Colonic mucosa (tissue), 4 donors: ENCODE results near the gene MACROD2. TPM values are rescaled to one million over a fixed set of nuclear protein-coding genes. Genes with fewer than 3 reads are reported as not detected.

Experiments used
- DNase-seq: peaks from one replicate; pipeline ENCODE4 v3.0.0-alpha.2; 2020
- H3K27ac ChIP-seq: fragments of 200-600 bp; one replicate; pipeline ENCODE4 v1.8.0; 2021
- H3K27me3 ChIP-seq: fragments of 200-600 bp; one replicate; pipeline ENCODE4 v1.8.0; 2021
- H3K36me3 ChIP-seq: fragments of 200-600 bp; one replicate; pipeline ENCODE4 v1.8.0; 2021
- H3K4me1 ChIP-seq: fragments of 200-600 bp; one replicate; pipeline ENCODE4 v1.8.0; 2021; ENCODE audit warnings: mild to moderate bottlenecking
- H3K4me3 ChIP-seq: fragments of 200-600 bp; one replicate; pipeline ENCODE4 v1.8.0; 2021
- H3K9ac ChIP-seq, 2 donors: one replicate each; pipeline ENCODE4 v1.7.0; 2013; ENCODE audit warnings: control low read depth in 2 of 2, low read depth in 2 of 2, low read length in 2 of 2
- H3K9me3 ChIP-seq: fragments of 200-600 bp; one replicate; pipeline ENCODE4 v1.8.0; 2021
- CTCF ChIP-seq: fragments of 200-600 bp; IDR thresholded peaks from one replicate; pipeline ENCODE4 v1.8.0; 2022; ENCODE audit warnings: antibody characterized with exemption, mild to moderate bottlenecking
- intact Hi-C: fragments of 100-400 bp; cut with DNase I; formaldehyde crosslinking; loops from one replicate; pipeline ENCODE4 v1.14.1; 2022
- total RNA-seq, 2 donors: library from RNA; stranded (reverse); fragmentation: NEBNext Ultra II Directional in 1 of 2; extraction: Animal tissue kit (Norgen Biotek cat#: 25700) in 1 of 2; gene quantifications; one replicate each; pipeline ENCODE4 v1.2.1, GENCODE V29; 2021
- donor health status: healthy.
- donor health status: DM: no; HTN: no; CAD: no.
- donor health status: DM: no; HTN: no; CAD: no.

The MACROD2 gene
- total RNA-seq, 2 donors from 2014 or later = 3.2 to 3.3 TPM

- DNase-seq = no peak
- no peak overlapping the region for H3K9ac ChIP-seq
- H3K27me3 ChIP-seq = no peaks in the 10 kb centered on the region
- no peaks in the 10 kb centered on the region for H3K36me3 ChIP-seq
- no peaks in the 10 kb centered on the region for H3K4me1 ChIP-seq
- TF ChIP-seq CTCF = no peak
- no peak overlapping the region for H3K27ac ChIP-seq
- H3K4me3 ChIP-seq = no peak overlapping the region
- H3K9me3 ChIP-seq = no peaks in the 10 kb centered on the region
- intact Hi-C loops = no loop called here
Measured at GRCh38 chr20:14859627-14860026, 864.3 kb downstream of the MACROD2 start.

- Histone ChIP-seq H3K9me3 (no peaks in the 10 kb centered on the region), H3K4me3 (no peak overlapping the region), H3K9ac (no peak overlapping the region), H3K4me1 (no peaks in the 10 kb centered on the region), H3K27me3 (no peaks in the 10 kb centered on the region), H3K36me3 (no peaks in the 10 kb centered on the region), H3K27ac (no peak overlapping the region)
- intact Hi-C loops = no loop called here
- no peak for DNase-seq
- no peak for TF ChIP-seq CTCF
Measured at GRCh38 chr20:14860410-14860814, 865.1 kb downstream of the MACROD2 start.

GRCh38 chr20:14861028-14861699, 865.8 kb downstream of the MACROD2 start:
- Histone ChIP-seq H3K4me1 (no peaks in the 10 kb centered on the region), H3K36me3 (no peaks in the 10 kb centered on the region), H3K9ac (no peak overlapping the region), H3K27me3 (no peaks in the 10 kb centered on the region), H3K4me3 (no peak overlapping the region), H3K27ac (no peak overlapping the region), H3K9me3 (no peaks in the 10 kb centered on the region)
- no peak for DNase-seq
- intact Hi-C loops = no loop called here
- TF ChIP-seq CTCF = no peak

- intact Hi-C loops = no loop called here
- Histone ChIP-seq H3K9me3 (no peaks in the 10 kb centered on the region), H3K36me3 (no peaks in the 10 kb centered on the region), H3K4me3 (no peak overlapping the region), H3K27ac (no peak overlapping the region), H3K9ac (no peak overlapping the region), H3K27me3 (no peaks in the 10 kb centered on the region), H3K4me1 (no peaks in the 10 kb centered on the region)
- TF ChIP-seq CTCF = no peak
- DNase-seq = no peak
Measured at GRCh38 chr20:14865169-14865568, 869.9 kb downstream of the MACROD2 start.

- Histone ChIP-seq H3K36me3 (no peaks in the 10 kb centered on the region), H3K27ac (no peak overlapping the region), H3K9me3 (no peaks in the 10 kb centered on the region), H3K27me3 (no peaks in the 10 kb centered on the region), H3K9ac (no peak overlapping the region), H3K4me1 (no peaks in the 10 kb centered on the region), H3K4me3 (no peak overlapping the region)
- TF ChIP-seq CTCF = no peak
- intact Hi-C loops = no loop called here
- no peak for DNase-seq
Measured at GRCh38 chr20:14865731-14866130, 870.4 kb downstream of the MACROD2 start.
